ENCODE data around the gene OR10S1.

DNA sequence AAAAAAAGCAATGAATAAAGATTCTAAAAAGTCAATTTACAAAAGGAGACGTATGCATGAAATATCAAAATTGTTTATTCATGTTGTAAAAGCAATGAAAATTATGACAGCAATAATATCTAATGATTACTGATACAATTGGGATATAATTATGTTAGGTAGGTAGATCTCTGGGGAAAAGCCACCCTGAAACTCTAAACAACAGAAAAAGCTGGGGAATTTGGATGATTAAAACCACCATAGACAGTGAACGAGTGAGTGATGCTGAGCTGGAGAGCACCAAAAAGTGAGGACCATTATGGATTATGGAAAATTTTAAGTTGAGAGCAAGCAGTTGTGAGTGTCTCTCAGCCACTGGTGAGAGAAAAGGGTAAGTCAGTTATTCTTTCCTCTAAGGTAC is 48.9 kb upstream of the OR10S1 start, which contains the start of gene OR10G8:
- TF ChIP-seq, protein P1, sequence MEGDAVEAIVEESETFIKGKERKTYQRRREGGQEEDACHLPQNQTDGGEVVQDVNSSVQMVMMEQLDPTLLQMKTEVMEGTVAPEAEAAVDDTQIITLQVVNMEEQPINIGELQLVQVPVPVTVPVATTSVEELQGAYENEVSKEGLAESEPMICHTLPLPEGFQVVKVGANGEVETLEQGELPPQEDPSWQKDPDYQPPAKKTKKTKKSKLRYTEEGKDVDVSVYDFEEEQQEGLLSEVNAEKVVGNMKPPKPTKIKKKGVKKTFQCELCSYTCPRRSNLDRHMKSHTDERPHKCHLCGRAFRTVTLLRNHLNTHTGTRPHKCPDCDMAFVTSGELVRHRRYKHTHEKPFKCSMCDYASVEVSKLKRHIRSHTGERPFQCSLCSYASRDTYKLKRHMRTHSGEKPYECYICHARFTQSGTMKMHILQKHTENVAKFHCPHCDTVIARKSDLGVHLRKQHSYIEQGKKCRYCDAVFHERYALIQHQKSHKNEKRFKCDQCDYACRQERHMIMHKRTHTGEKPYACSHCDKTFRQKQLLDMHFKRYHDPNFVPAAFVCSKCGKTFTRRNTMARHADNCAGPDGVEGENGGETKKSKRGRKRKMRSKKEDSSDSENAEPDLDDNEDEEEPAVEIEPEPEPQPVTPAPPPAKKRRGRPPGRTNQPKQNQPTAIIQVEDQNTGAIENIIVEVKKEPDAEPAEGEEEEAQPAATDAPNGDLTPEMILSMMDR (conservative IDR thresholded peaks at IDR 0.05 in 1 of 2, IDR thresholded peaks at IDR 0.05 in 1 of 2; ENCODE audit: extremely low read depth in 1 of 2, insufficient read depth in 1 of 2, low read depth in 1 of 2, low read length in 2 of 2): no peak
- no peak for TF ChIP-seq EZH2 (IDR thresholded peaks at IDR 0.05; ENCODE audit: borderline replicate concordance, low read length)
